Kidney glomerular epithelial cell (primary cell): ENCODE results near the gene FETUB.

Experiments used
- DNase-seq: peaks from one replicate; lab custom pipeline; 2025; lab: John Stamatoyannopoulos, UW

The FETUB gene

GRCh38 chr3:186636536-186636935 lies 3.7 kb upstream of the FETUB start:
- DNase-seq: no peak

DNA sequence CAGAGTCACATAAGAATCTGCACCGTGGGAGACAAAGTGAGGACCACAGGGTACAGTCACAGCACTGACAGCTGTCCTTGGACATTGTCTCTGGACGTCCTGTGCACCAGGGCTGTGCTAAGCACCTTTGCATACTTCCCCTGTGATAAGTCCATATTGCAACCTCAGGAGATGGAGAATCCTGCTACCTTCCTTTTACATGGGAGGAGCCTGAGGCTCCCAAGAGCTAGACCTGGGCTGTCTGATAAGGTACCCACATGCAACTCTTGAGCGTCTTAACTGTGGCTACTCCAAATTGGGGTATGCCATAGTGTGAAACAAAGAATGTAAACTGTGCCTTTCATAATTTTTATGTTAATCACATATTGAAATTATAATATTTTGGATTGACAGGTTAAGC lies 2.5 kb upstream of the FETUB start:
- DNase-seq: no peak

DNA sequence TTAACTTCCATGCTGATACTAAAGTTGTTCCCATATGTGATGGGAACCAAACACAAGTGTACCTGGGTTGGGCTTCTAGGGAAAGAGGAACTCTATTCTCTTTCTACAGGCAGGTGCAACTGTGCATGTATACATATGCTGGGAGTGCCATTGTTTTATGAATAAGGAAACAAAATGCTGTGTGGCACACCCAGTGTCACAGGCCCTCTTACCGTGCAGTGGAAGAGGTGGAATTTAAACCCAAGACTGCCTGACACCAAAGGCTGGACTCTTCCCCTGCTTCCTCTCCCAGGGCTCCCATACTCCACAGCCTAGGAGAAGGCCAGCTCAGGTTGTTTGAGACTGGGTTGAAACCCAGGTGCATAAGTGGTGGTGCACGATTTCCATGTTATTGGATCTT lies 1.9 kb upstream of the FETUB start:
- no peak for DNase-seq

DNA sequence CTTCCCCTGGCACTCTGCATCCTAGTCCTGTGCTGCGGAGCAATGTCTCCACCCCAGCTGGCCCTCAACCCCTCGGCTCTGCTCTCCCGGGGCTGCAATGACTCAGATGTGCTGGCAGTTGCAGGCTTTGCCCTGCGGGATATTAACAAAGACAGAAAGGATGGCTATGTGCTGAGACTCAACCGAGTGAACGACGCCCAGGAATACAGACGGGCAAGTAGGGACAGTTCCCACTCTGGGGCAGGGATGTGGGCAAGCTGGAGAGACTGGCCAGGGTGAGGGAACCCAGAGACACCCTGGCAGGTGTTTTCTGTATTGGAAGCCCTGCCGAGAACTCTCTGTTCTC lies 247 bp downstream of the FETUB start:
- no peak for DNase-seq

- DNase-seq: no peak
These were observed 730 bp downstream of the FETUB start for GRCh38 chr3:186640929-186641328.

- DNase-seq: no peak
These were observed 1.8 kb downstream of the FETUB start for GRCh38 chr3:186642014-186642413.

GRCh38 chr3:186643493-186643892 lies 3.3 kb downstream of the FETUB start:
- no peak for DNase-seq

DNA sequence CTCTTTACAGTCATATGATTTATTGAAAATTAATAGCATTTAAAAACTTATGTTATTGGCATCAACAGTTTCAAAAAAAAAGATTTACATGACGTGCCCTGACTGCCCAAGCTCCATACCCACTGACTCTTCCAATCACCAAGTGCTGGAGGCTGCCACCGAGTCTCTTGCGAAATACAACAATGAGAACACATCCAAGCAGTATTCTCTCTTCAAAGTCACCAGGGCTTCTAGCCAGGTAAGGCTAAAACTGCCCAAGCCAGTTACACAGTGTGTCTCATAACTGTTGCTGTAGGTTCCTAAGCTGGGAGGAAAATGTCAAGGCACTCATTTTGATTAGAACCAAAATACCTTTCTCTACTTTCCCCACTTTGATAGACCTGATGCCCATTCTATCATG lies 4.5 kb downstream of the FETUB start:
- DNase-seq: no peak

DNA sequence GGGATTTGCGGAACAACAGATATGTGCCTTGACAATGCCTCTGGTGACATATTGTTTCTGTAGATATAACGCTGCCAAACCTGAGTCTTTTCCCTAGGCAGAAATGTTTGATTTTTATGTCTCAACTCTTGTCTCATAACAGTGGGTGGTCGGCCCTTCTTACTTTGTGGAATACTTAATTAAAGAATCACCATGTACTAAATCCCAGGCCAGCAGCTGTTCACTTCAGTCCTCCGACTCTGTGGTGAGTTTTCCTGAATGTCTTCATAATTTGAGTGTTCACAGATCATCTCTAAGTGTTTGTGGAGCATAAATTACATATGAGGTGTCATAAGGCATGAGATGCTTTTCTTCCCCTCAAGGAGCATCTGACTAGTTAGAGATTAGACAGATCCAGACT lies 5.9 kb downstream of the FETUB start:
- DNase-seq: no peak

- no peak for DNase-seq
These were observed 6.6 kb downstream of the FETUB start for GRCh38 chr3:186646841-186647240.

DNA sequence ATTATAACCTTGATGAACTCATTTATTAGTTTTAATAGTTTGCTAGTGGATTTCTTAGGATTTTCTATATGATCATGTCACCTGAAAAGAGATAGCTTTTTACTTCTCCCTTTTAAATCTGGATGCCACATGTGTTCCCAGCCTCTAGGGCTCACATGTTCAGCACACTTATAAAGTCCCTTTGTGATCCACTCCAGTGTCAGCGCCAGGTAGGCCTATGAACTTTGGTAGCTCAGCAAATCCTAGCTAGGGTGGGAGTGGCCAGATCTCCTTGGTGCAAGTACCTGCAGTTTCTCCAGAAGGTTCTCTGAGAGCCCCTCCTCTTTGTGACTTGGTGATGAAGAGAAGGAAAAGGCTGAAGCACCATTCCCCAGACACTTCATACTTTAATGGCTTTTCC lies 8.7 kb downstream of the FETUB start:
- DNase-seq: no peak

- DNase-seq: no peak
These were observed 11.5 kb downstream of the FETUB start for GRCh38 chr3:186651678-186652215.

- no peak for DNase-seq
These were observed 13.0 kb downstream of the FETUB start for GRCh38 chr3:186653080-186653707.

GRCh38 chr3:186653984-186654383 lies 13.8 kb downstream of the FETUB start:
- no peak for DNase-seq

GRCh38 chr3:186663361-186664118 lies 23.3 kb downstream of the FETUB start:
- DNase-seq: no peak

DNA sequence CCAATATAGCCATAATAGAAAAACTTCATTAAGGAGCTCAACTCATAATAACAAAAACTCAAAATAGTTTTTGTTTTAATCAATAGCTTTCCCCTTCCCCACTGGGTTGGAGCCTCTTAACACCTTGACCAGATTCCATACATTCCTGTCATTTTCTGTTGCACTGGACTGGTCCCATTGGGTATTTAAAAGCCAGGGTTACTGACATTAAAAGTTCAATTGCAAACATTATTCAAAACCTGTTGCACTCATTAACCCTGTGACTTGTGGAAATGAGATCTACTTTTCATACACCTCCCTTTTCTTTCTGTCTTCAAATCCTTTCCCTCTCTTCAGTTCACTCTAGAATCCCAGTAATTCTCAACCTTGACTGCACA lies 23.9 kb downstream of the FETUB start:
- DNase-seq: no peak

- no peak for DNase-seq
These were observed 24.3 kb downstream of the FETUB start for GRCh38 chr3:186664506-186664905.

- DNase-seq: no peak
These were observed 25.5 kb downstream of the FETUB start, which contains the start of gene HRG for GRCh38 chr3:186665625-186666188. HRG (plus strand) TSS chr3:186666014; CDS start chr3:186666032, 18 bp downstream.

DNA sequence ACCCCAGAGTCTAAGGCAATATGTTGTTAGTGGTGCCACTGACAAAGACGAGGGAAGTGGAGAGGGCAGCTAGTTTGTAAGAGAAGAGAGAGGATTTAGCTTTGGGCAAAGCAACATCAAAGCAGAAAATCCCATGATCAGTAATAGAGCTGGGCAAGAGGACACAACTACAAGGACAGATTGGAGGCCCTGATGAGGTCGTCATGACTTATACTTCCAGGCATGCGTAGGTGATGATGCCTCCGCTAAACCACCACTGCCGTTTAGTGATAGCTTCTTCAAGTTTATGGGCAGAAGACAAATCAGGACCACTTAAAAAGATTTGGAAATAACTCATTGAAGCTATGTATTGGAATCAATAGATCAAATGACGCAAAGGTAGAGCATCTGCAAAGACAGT lies 28.2 kb downstream of the FETUB start:
- DNase-seq: no peak

DNA sequence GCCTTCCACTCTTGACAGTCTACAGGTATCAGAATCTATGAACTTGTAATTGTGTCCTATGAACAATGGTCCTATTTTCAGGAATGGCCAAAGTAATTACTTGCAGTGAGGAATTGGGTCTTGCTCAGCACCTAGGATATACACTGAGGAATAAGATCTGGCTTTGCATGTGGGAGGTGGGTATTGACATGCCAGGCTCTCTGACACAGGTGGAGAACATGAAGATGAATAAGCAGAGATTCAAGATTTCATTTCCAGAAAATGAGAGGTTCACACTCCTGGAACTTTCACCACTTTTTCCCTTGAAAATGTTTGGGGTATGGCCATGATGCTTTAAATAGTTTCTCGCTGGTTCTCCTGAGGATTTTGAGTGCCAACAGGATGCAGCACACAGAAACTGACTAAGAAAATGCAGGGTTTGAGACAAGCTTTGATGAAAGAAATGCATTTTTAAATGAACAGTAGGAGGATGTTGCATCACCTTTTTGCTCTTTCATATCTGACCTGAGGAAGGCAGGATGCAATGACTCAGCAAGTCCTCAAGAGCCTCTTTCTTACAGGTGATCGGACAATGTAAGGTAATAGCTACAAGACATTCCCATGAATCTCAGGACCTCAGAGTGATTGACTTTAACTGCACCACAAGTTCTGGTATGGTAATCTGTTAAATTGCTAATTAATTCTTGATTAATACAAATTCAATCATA lies 29.3 kb downstream of the FETUB start:
- no peak for DNase-seq

- no peak for DNase-seq
These were observed 30.0 kb downstream of the FETUB start for GRCh38 chr3:186670155-186670554.

- no peak for DNase-seq
These were observed 30.9 kb downstream of the FETUB start for GRCh38 chr3:186671051-186671450.

DNA sequence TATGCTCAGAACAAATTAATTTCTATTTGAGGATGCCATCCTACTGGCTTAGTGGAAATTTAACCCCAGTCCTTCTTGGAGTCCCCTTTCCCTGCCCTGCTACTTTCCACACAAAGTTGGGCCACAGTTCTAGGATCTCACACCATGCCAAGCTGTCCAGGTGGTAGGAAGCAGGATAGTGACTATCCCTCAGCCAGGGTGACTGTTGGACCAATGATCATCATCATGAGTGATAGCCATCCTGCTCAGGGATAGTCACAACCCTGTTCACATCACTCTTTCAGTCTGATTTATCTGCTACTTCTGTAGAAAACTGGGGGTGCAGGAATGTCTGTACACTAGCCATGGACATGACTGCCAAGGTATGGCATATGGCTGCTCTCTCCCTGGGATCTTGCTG lies 38.4 kb downstream of the FETUB start:
- DNase-seq: no peak
